Fibroblast of skin of left biceps (primary cell): ENCODE results near the gene PGM2L1.
"Not testable (repeated sequence)": the region's sequence is repeated elsewhere in the genome, so short reads cannot be mapped to it uniquely, and the experiment has no call there.

Source experiments
- DNase-seq, 2 experiments: peaks; one replicate each; pipeline ENCODE4 v3.0.0-alpha.2; 2013; ENCODE audit warnings: low read depth in 2 of 2

Gene PGM2L1

DNA sequence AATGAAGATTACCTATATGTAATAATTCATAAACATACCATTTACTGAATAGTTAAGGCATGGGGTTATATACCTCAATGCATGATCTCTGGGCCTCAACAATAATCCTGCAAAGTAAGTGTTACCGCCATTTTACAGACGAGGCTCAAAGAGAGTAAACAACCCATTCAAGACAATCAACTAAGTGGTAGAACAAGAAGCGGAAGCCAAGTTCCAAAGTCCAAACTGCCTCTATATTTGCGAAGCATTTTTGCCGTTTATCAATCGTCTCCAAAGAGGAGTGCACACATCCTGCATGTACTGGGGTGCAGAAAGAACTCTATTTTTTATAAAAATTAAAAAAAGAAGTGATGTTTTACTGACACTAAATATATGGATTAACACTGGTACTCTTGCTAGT is 59.3 kb downstream of the PGM2L1 start:
- DNase-seq = no peak

DNA sequence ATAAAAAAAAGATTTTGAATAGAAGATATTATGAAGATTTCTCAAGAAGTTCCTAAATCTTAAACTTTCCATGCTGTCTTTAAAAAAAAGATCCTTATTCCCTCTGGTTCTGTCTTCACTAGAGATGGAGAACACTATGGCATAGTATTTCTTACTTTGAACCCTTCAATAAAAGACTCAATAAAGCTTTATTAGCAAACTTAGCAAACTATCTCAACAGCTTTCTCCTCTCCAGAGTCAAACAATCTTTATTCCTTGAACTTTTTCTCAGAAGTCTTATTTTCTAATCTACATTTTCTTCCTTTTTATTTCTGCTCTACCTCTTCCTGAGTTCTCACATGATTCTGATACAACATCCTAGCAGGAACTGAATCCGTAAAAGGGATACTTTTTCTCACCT is 65.0 kb downstream of the PGM2L1 start:
- no peak for DNase-seq

DNA sequence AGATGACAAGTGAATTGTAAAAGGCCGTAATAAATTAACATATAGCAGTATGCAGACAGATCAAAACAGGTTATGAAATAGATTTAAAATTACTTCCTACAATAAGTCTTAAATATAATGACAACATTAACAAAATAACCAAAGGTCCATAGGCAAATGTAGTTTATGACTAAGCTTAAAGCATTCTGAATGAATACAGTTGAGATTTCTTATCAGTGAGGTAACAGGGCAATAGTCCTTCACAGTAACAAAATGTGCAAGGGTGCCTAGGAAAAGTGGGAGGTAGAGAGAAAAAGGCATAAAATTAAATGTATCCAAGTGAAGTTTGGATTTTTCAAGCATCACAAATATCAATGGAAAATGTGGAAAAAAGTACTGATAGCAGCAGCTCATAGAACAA is 65.9 kb downstream of the PGM2L1 start:
- no peak for DNase-seq

DNA sequence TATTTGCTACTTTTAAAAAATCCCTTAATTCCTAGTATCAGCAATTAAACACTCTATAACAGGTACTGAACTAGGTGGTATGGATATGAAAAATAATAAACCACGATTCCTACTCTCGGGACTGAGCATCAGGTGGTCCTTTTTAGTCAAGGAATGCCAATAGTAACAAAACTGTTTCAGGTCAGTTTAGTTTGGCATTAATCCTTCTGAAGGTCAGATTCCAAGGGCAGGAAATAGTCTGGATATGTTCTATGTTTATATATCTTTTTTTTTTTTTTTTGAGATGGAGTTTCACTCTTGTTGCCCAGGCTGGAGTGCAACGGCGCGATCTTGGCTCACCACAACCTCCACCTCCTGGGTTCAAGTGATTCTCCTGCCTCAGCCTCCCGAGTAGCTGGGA is 67.2 kb downstream of the PGM2L1 start:
- not testable (repeated sequence) for DNase-seq

DNA sequence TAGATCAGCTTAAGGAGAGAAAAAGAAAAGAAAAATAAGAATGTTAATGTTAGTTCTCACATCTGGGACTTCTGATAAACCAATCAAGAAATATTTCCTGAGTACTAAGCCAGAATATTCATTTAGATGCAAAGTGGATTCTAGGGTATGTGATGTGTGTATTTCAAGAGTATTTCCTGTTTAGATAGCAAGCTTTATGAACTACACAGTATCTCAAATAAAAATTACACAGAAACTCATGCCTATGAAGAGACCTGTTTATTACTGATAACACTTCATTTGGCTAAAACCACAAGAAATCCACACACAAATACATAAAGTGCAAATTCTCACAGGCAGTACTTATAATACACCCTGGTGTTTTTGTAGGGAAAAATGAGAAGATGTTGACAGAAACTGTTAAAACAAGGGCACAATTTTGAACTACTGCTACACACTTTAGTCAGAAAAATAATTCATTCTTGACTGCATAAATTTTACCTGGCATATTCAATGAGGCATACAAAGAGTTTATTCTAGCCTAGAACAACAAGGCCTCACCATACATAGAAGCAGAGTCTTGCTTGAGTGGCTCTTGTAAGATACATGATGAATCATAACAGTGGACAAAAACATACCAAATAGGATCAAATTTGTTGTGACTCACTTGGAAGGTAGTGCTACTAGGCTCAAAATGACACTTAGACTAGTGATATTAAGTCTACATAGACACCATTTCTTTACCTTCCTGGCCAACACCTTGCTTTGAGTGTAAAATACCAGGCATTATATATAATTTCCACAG is 68.0 kb downstream of the PGM2L1 start:
- DNase-seq = no peak

- DNase-seq = no peak
Measured at GRCh38 chr11:74327076-74327475, 71.2 kb downstream of the PGM2L1 start.

DNA sequence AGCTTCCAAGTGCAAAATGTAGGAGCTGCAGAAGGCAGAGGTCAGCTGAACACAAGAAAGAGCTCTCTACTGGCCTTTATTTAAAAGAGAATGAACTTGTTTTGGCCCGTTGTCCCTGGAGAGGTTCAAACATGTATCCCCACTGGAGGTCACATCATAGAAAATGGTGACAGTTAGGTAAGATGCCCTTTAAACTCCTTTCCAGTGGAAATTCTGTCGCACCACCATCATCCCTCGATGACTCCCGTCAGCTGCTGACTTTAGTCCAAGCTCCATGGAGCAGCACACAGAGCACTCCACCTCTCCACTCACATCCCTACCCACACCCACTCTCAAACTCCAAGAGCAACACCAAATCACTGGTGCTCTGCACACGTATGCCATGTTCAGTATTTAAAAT is 71.6 kb downstream of the PGM2L1 start:
- DNase-seq = no peak

GRCh38 chr11:74325649-74326645 is 72.3 kb downstream of the PGM2L1 start:
- DNase-seq = peak; percentile 71 to 74

DNA sequence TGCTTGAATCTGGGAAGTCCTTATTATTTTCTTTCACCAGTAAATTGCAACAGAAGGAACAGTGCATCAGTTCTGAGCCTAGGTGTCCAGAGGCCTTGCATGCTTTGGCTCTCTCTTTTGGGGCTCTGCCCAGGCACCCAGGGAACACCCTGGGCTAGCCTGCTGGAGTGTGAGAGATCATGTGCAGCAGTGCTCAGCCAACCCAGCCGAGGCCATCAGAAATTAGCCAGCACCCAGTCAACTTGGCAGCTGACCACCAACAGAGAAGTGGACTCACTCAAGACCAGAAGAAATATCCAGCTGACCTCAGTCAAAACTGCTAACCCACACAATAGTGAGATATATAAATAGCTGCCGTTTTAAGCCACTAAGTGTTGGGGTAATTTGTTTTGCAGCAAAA is 75.6 kb downstream of the PGM2L1 start:
- DNase-seq = no peak

GRCh38 chr11:74321487-74322188 is 76.6 kb downstream of the PGM2L1 start:
- DNase-seq = no peak

DNA sequence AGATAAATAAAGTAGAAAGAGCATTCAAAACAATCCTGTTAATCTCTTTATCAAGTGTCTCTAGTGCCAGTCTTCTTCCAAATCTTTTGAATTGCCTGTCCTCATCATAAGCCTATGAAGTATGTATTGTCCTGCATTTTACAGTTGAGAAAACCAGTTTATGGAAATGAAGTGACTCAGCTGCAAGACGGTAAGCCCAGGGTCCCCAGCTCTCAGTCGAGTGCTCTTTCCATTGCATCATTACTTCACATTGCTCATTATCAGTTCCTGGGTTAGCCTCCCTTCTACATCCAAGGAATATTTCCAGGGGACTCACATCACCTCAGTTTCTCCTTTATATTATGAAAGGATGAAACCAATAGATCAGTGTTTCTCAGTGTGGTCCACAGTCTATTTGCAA is 77.7 kb downstream of the PGM2L1 start:
- no peak for DNase-seq

DNA sequence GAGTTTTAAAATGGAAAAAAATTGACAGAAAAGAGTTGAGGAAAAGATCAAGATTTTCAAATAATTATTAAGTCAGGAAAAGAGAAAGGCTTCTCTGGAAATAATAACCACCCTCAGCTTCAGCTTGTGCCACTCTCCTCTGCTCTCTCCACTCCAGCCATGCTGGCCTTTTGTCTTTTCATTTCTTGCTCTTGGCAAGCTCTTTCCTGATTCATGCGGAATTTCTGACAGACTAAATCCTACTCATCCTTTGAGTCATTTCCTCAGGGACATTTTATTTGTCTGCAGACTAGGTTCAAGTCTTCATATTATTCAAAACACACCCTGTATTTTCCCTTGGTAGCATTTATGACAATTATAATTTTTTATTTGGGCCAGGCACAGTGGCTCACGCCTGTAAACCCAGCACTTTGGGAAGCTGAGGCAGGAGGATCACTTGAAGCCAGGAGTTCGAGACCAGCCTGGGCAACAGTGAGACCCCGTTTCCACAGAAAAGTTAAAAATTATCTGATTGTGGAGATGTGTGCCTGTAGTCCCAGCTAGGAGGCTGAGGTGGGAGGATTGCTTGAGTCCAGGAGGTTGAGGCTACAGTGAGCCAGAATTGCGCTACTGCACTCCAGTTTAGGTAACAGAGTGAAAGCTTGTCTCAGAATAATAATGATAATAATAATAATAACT is 79.0 kb downstream of the PGM2L1 start:
- DNase-seq = peak; percentile 81 to 83

- DNase-seq = no peak
Measured at GRCh38 chr11:74318241-74318932, 79.8 kb downstream of the PGM2L1 start.

GRCh38 chr11:74316772-74317505 is 81.3 kb downstream of the PGM2L1 start:
- no peak for DNase-seq

DNA sequence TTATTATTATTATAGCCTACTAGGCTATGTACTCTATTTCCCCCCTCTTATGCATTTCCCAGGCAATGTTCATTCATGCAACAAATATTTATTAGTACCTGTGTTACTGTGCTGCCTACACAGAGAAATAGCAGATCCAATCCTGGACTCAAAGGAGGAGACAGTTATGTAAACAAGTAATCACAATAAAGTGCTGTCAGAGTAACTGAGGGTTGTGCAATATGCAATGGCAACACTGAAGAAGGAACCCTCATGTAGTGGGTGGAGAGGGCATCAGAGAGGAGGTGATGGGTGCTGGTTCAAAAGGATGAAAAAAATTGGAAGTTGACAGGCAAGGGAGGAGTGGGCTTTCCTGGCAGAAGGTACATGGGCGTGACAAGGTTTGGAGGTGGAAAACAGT is 85.9 kb downstream of the PGM2L1 start:
- no peak for DNase-seq

DNA sequence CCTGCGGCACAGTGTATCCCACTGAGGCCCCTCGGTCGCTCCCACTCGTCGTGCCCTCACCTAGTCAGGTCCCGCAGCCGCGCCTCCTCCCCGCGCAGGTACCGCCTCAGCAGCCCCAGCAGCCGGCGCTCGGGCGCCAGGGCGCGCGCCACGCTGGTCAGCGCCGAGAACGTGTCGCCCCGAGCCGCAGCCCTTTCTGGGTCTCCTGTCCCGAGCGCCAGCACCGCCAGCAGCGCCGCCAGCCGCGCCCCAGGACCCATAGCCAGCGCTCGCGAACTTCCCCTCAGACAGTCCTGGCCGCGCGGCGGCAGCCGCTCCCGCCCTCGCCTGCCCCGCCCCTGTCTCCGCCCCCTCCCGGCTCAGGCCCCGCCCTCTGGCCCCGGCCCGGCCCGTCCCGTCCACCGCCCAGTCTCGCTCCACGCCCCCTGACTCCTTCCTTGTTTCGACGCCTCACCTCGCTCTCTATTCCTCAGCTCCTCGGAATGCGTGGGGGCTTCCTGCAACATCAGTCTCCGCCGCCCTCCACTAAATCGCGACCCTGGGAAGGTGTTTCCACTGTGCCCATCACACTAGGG is 86.8 kb downstream of the PGM2L1 start, which contains the start of gene P4HA3:
TSS of gene P4HA3 (minus strand) at position 289 of the 575 bp plus-strand sequence. CDS start at position 260, 29 bp downstream.
- DNase-seq = no peak

- no peak for DNase-seq
Measured at GRCh38 chr11:74310857-74311256, 87.4 kb downstream of the PGM2L1 start.

GRCh38 chr11:74307434-74307833 is 90.8 kb downstream of the PGM2L1 start:
- no peak for DNase-seq

GRCh38 chr11:74306435-74307175 is 91.6 kb downstream of the PGM2L1 start:
- no peak for DNase-seq
